Activated gamma-delta T cell treated with anti-CD3 and anti-CD28 coated beads, Interleukin-2, amount 50 U/mL, for 16 hours (primary cell): Measurements from ENCODE around the gene ADAMTS17.

Experiments used
- DNase-seq: peaks from one replicate; pipeline ENCODE4 v3.0.0-alpha.2; 2020; ENCODE audit warnings: low read depth

The ADAMTS17 gene

DNA sequence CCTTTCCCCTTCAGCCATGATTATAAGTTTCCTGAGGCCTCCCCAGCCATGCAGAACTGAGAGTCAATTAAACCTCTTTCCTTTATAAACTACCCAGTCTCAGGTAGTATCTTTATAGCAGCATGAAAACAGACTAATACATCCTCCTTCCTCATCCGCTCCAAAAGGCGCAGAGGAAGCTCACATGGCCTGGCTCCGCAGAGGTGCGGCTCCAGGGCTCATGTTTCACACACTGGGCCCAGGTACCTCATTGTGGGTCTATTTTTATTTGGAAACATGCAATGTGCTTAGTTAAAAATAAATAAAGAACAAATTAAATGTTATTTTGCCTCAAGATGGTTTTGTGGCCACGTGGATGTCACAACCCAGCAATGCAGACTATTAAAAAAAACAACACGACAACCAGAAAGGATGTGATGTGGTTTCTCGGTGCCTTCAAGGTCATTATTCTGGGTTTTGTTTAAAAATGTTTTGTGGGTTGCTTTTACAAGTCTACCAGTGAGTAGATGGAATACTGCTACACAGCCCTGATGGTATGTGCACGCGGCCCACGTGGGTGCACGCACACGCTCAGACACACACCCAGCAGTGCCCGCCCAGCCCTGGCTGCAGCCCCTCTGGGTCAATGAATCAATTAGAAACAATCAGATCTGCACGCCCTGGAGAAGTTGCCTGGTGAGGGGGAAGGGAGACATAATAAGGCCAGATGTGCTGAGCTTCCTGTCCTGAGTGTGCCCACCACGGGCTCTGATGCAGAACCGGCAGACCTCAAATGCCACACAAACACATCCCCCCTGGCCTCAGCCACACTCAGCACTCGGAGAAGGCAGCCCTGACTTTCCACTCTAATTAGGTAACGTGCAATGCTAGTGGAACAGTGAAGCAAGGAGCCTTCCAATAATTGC, 140.1 kb downstream of the ADAMTS17 start:
- peak; percentile 6 for DNase-seq

DNA sequence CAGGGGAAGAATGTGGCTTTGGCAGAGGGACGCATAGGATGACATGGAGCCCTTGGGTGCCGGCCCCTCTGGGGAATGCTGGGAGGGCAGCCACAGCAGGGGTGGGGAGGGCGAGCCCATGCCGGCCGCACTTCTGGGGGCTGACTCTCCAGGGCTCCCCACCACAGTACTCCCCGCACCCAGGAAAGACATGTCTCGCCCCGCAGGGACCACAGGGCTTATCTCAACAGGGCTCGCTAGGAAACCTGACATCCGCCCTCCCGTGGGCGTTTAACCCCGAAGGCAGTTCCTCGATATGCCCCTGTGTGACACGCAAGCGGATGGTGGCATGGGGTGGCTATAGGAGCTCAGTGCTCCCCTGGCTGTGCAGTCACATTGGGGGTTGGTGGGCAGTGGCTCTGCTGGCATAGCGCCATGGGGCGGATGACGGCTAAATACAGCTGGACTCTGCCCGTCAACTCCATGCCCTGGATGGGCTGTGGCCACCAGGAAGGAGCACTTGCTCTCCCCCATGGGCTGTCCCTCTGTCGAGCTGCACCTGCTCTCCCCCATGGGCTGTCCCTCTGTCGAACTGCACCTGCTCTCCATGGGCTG, 141.4 kb downstream of the ADAMTS17 start:
- DNase-seq, result no peak

DNA sequence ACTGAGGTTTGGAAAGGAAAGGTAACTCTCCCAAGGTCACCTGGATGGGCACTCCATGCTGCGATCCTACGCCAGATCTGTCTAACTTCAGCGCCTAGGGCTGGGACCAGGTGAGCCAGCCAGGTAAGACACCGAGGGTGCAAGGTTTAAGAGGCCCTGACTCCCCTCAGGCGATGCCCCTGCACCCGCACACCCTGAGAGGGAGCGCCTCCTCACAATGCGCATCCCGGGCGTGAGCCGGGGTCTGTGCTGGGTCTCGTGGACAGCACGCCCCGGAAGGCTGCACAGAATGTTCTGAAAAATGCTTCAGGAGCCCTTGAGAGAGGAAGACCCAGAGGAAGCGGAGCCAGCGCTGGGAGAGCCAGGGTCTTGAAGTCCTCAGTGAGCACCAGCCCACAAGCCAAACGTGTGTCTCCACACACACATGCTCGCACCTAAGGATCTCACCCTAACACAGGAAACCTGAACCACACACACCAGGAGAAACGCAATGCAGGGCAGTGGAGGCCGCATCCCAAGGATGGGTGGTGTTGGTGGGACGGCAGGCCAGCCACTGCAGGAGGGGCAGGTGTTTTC, 142.0 kb downstream of the ADAMTS17 start:
- no peak for DNase-seq

GRCh38 chr15:100198442-100198841, 143.3 kb downstream of the ADAMTS17 start:
- no peak for DNase-seq

- no peak for DNase-seq
These were observed 145.3 kb downstream of the ADAMTS17 start for GRCh38 chr15:100196326-100197058.

DNA sequence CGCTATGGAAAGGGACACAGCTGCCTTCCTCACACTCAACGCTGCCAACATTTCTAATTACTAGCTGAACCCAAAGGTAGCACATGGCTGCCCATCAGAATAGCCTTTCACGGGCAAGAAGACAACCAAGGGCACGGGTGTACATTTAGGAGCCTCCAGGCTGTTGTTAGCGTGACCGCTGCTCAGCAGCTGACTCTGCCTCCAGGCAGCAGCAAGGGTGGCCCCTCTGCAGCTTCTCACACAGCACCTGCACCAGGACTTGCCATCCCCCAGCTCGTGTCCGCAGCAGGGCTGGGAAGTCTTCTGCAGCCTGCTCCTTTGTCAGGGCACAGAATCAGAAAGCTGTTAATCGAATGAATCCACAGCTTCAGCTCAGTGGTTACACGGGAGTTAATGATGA, 146.8 kb downstream of the ADAMTS17 start:
- DNase-seq, result no peak

- DNase-seq, result no peak
These were observed 148.4 kb downstream of the ADAMTS17 start for GRCh38 chr15:100193277-100193860.

DNA sequence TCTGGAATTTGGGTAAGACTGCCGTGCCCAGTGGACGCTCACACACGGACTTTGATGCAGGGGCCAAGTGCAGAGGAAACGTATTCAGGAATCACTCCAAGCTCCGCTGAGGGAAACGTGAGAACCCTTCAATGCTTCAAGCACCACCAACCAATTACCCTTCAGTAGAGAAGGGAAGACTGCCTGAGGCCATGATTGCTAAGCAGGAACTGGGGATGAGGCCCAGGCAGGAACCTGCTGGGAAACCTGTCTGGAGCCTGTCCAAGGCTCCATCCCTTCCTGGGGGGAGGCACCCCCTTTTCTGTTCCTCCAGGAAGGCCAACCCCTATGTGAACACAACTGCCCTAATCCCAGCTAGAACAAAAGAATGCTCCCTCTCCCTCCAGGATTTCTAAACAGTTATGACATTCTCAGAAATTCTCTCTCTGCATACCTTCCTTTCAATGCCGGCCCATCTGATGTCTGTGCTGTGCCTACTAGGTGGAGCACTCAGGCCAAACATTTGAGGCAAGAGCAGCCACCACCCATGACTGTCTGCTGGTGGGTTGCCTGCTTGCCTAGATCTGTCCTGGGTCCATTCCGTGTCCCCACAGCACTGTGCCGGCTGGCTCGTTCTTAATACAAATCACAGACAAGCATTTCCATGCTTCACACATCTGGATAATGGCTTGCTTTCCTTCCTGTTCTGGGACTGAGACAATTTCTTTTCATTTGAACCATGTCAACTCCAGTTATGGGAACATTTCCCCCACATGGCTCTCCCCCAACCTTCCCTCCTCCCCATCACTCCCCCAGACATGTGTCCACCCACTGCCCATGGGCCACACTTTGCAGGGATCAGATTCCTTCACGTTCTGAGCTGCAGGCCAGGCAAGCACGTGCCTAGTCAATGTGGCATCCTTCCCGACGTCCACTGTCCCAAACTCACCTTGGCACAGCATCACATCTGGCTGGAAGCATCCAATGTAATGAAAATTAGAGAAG, 149.4 kb downstream of the ADAMTS17 start:
- no peak for DNase-seq

GRCh38 chr15:100191161-100191560, 150.6 kb downstream of the ADAMTS17 start:
- no peak for DNase-seq

GRCh38 chr15:100190675-100191074, 151.1 kb downstream of the ADAMTS17 start:
- DNase-seq, result no peak

DNA sequence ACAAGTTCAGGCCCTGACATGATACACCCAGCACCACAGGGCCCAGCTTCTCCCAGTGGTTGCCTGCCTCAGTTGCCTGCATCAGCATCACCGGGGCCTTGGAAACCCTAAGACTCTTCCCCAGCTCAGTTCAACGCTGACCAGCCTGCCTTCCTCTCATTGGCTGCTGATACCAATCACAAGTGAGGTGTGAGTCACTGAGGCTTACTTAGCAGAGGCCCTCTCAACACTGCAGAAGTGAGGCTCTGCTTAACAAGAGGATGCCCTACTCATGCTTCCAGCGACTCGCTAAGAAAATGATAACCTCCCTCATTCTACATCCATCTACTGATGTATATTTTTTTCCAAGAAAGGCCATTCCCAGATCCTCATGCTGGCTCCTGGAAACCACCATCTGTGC, 151.9 kb downstream of the ADAMTS17 start:
- no peak for DNase-seq

DNA sequence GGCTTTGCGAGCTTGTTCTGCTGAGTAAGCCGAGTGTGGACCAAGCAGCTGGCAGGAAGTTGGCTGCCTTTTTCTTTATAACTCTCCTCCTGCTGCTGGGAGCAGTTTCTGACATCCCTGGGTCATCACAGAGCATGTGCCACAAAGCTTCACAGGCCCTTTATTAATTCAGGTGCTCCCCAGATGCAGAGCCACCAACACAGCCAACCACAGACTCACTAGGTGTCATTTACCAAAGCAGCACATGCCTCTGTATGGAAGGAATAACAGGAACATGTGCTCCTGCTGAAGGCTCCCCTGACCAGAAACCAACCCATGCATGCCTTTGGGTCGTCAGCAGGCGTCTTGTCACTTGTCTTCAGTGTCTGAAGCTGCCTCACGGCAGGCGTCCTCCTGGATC, 152.5 kb downstream of the ADAMTS17 start:
- DNase-seq, result no peak

GRCh38 chr15:100187677-100188076, 154.1 kb downstream of the ADAMTS17 start:
- DNase-seq, result no peak

DNA sequence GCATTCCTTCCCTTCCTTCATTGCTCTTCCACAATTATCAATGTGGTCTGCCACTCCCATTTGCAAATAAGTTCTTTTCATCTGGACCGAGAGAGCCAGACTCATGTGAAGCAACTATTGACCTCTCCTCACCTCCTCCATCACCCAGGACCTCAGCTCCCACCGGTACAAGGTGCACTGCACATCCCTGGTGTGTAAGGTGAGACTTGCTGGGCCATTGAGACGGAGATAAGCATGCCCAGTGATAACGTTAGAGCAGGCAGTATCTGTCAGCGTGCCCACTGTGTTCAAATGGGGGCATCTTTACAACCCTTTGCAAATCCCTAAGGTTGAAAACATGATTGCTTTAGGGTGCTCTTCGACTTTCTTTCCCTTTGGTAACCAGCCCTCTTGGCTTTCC, 154.8 kb downstream of the ADAMTS17 start:
- DNase-seq, result no peak

DNA sequence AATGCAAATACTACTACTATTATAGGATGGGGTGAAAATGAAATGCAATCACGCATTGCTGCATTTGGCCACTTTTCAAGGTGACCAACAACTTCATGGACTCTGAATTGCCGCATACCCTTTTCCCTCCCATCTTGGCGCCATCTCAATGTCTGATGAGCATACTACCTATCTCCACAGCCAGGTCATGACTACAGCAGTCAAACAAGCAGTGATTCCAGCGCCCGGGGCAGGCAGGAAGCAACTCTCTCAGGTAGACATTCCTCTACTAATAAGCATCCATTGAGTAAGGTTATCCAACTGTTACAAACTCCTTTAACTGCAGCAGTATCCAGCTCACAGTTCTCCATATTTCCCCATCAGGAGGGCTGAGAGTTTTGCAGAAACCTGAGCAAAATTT, 155.4 kb downstream of the ADAMTS17 start:
- DNase-seq, result no peak

DNA sequence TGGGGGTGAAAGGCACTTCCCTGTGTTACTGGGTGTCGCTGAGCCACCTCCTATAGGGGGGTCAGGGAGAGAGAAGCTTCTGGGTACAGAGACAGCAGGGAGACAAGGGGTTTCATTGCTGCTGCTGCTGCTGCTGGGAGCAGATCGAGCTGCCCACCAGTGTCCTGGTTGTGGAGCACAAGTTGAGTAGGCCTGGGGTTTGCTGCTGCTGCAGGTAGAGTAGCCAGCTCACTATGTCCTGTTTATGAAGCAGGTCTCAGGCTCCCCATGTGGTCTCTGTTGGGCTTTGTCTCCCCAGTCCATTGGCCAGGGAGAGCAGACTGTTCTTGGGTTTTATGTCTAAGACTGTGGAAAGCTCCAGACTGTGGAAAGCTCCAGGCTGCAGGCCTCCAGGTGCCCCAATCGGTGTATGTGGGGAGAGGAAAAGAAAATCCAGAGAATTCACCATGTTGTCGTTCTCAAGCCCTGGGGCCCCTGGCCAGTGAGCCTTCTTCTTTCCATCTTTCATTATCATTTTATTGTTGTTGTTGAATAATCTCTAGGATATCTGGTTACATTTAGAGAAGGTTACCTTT, 157.8 kb downstream of the ADAMTS17 start:
- DNase-seq, result no peak

DNA sequence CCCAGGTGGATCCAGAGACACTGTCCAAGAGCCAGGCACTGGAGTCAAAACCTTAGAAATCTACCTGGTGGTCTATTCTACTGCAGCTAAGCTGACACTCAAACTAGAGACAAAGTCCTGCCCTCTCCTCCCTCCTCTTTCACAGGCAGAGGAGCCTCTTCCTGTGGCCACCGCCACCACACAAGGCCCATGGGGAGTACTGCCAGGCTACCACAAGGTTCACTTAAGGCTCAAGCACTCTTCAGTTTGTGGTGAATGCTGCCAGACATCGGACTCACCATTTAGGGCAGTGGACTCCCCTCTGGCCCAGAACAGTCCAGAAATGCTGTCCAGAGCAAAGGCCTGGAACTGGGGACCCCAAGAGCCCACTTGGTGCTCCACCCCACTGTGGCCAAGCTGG, 160.9 kb downstream of the ADAMTS17 start:
- DNase-seq, result no peak

GRCh38 chr15:100175406-100176114, 166.2 kb downstream of the ADAMTS17 start:
- DNase-seq, result no peak

DNA sequence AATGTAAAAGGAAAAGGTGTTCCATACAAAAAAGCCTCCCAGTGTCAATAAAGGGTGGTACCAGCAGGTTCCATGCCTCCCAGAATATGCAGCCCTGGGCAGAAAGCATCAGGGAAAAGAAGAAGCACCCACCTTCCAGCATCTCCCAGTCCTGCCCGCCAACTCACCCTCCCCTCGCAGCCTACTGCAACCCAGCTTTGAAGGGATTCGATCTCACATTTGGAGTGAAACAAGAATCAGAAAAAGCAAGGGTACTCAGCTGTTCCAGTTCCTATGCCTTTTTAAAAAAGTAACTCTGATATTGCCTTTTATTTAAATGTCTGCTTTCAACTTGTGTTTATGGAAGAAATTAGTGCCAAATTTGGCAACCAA, 166.9 kb downstream of the ADAMTS17 start:
- no peak for DNase-seq
